SKM-1 (cell line): ENCODE data around the gene GPC3.
"Not testable (repeated sequence)": the region's sequence is repeated elsewhere in the genome, so short reads cannot be mapped to it uniquely, and the experiment has no call there.

Experiments
- DNase-seq: peaks from one replicate; lab custom pipeline; 2025; ENCODE audit not compliant: unreplicated experiment; lab: John Stamatoyannopoulos, UW

Gene GPC3

DNA sequence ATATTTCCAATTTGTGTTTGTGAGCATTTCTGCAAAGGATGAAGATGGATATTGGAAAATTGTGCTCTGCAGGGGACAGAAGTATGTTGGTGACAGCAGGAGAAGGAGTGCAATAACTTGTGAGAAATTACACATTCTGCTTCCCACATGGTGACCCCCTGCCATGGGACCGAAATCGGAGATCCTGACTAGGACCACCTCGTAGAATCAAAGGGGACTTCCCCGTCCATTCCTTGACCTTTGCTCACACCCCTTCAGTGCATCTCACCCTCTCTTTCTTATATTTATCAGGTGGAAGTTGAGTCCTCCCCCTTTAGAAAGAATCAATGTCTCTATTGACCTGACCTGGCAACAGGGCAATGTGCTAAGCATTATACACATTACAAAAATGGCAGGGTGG lies 451.2 kb downstream of the GPC3 start:
- DNase-seq: no peak

DNA sequence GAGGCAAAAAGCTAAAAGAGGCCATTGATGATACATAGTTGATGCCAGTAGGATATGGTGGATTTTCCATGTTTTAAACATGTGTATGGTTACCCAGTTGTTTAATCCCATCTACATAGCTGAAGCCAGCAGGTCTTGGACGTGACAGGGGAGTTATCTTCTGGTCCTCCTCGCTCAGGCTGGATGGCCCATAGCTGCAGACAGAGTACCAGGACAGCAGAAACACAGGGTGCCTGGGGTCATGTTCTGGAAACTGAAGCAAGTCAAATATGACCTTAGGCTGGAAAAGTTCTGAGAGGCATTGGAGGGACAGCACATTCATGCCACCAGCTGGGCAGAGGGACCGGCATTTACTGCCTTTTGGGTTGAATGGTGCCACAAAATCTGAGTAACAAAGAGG lies 452.1 kb downstream of the GPC3 start:
- DNase-seq: no peak

DNA sequence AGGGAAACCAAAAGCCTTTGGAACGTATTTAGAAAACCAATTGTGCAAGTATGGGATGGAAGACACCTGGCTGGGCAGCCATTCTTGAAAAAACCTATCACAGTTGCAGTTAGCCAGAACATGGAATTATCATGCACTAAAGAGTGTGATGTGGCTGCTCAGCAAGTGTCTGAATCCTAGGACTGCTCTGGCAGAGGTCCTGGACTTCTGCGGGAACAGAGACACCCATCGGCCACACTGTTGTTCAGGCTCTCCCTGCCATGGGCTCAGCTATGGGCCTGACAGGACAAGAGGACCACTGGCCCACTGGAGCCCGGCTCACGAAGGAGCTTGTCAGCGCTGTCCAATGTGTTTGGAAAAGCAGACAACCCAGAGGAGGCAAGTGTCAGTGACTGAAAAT lies 454.4 kb downstream of the GPC3 start:
- DNase-seq: no peak

DNA sequence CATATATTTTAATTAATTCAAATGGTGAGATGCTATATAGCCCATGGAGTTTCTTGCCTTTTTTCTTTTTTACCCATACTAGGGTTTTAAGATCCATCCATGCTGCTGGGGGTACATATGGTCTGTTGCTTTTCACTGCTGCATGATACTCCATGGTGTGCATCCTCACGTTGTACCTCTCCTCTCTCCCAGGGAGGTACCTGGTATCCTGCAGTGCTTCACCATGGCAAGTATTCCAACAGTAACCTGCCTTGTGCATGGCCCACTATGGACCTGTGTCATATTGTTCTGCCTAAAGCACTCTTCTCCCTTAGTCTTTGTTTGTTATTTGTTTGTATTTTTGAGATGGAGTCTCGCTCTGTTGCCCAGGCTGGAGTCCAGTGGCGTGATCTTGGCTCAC lies 455.8 kb downstream of the GPC3 start:
- no peak for DNase-seq

DNA sequence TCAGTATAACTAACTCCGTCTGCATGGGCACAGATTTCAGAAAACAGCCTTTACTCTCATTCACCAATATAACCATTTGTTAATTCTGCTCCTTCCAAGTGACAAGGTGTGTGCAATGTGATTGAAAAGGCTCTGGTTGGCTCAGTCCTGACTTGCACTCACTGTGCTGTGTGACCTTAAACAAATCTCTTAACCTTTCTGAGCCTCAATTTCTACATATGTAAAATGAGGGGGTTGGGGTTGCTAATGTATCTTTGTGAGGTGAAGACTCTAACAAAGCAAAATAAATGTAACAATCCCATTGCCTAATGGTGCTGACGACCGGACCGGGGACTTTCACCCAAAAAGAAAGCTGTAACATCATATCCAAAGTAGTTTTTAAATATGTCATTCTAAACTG lies 457.6 kb downstream of the GPC3 start:
- no peak for DNase-seq

DNA sequence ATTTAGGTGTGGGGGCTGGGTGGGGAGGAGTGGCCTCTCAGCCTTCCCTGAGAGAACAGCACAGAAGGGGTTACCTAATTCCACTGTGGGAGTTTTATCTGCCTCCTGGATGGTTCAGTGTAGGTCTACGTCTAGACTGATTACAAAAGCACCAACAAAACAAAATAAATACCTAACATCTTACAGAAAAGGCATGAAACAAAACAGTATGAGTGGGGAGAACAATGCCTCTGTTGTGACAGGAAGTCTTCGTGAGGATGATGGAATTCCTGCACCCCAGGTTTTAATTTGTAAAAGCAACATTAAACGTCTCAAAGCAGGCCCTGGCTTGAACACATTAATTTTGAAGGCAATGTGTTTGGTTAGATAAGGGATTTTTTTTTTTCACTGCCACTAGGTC lies 458.0 kb downstream of the GPC3 start:
- no peak for DNase-seq

DNA sequence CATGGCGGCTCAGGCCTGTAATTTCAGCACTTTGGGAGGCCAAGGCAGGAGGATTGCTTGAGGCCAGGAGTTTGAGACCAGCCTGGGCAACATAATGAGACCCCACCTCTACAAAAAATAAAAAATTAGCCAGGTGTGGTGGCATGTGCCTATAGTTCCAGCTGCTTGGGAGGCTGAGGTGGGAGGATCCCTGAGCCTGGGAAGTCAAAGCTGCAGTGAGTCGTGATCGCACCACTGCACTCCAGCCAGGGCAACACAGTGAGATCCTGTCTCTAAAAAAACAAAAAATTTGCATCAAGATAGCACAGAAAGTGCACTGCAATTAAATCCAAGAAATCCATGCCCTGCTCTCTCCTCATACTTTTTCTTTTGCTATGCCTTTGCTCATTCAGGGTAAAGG lies 458.6 kb downstream of the GPC3 start:
- not testable (repeated sequence) for DNase-seq

DNA sequence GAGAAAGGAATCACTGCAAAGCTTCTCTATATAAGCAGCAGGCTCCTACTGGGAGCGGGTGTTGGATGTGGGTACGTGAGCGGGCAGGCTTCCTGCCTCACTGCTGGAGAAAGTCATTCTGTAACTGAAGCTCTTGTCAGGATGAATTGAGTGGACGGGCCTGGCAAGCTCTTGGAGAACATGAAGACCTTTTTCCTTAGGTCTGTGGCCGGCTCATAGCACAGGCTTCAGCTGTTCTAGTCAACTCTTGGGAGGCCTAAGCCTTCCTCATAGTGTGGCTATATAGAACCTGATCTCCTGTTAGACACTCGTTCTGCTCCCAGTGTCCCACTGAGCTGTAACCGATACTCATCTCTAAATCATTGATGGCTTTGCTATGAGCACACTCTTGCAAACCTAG lies 461.9 kb downstream of the GPC3 start:
- DNase-seq: no peak

DNA sequence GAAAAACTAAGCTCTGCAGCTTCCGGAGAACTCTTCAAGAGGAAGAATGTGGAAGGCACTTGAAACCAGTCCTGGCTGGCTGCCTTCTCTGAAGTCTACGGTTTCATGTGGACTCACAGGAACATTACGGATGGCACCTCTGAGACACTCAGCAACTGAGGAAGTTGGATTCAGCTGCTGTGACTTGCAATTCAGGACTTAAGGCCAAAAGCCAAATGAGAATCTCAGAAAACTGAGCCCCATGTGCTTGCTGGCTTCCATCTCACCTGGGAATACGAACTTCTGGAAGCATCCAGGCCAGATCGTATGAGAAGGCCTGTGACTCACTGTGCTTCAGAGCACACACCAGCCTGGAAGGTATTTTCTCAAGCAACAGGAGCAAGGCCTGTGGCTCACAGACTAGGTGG lies 462.3 kb downstream of the GPC3 start:
- no peak for DNase-seq

DNA sequence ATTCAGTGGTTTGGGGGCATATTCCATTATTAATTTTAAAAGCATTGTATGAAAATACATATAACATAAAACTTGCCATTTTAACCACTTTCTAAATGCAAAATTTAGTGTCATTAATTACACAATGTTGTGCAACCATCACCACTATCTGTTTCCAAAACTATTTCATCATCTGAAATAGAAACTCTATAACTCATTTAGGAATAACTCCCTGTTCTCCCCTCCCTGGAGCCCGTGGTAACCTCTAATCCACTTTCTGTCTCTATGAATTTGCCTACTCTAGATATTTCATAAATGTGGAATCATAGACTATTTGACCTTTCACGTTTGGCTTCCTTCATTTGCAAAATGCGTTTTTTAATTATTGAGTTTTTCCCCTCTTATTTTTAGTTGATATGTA lies 468.7 kb downstream of the GPC3 start:
- no peak for DNase-seq

DNA sequence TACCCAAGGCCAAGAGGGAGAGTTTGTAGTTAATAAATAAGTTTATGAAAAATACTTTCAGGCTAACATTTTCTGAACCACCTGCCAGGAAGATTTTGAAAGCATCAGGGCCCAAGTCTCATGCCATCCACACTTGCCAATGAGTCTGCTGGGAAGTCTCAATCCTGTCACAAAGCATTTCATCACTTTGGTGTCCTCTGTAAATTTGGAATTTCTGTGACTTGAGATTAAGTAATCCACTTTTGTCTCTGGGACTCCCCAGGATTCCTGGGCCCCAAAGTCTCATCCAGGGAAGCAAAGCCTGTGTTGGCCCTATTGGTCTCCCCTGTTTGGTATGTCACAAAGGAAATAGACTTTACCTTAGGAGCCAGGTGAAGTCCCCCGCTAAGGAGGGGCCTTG lies 470.9 kb downstream of the GPC3 start:
- DNase-seq: no peak

DNA sequence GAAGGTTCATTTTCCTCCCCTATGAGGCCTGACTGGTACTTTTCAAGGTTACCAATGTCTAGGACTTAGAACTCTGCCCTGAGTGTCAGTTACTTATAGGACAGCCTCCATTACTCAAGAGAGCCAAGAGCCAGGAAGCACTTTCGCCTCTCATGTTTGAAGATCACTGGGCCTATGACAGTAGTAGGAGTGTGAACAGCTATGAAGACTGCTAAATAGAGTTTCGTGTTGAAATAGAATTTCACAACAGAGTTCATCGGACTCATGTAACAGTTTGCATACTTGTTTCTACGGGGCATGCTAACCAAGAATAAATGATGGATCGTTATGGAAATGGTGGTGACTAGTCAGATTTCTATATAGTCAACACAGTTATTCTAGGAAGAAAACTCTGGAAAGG lies 472.3 kb downstream of the GPC3 start:
- DNase-seq: no peak

DNA sequence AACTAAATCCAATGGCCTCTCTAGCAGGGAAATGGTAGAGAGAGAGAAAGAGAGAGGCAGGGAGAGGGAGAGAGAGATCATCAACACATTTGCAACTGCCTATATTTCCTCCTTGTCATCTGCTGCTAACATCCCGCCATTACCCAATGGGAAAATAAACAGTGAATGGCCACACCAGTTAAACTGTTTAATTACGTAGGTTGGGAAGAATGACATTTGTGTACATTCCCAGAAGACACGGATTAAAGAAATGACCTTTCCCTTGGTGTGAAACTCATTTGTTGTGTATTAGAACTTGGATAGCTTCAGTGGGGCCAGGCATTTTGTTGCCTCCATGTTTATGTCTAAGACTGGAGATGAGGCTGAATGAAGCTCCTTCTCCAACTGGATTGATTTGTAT lies 474.4 kb downstream of the GPC3 start:
- DNase-seq: no peak

DNA sequence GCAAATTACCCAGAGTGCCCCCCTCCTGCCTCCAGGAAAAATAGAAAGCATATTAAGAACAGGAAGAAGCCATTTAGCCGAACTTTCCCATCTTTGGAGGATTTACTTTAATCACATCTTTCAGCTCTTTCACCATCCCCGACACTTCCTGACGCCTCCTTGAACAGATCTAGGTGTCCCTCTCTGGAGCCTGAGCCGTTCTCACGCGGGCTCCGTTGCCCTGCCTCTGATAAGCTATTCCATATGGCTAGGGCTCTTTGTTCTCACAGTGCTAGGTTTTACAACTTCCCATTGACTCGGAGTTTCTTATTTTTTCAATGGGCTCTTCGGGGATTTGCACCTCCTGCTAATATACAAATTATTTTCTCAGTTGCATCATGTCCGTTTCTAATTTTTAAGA lies 488.0 kb downstream of the GPC3 start:
- DNase-seq: no peak

DNA sequence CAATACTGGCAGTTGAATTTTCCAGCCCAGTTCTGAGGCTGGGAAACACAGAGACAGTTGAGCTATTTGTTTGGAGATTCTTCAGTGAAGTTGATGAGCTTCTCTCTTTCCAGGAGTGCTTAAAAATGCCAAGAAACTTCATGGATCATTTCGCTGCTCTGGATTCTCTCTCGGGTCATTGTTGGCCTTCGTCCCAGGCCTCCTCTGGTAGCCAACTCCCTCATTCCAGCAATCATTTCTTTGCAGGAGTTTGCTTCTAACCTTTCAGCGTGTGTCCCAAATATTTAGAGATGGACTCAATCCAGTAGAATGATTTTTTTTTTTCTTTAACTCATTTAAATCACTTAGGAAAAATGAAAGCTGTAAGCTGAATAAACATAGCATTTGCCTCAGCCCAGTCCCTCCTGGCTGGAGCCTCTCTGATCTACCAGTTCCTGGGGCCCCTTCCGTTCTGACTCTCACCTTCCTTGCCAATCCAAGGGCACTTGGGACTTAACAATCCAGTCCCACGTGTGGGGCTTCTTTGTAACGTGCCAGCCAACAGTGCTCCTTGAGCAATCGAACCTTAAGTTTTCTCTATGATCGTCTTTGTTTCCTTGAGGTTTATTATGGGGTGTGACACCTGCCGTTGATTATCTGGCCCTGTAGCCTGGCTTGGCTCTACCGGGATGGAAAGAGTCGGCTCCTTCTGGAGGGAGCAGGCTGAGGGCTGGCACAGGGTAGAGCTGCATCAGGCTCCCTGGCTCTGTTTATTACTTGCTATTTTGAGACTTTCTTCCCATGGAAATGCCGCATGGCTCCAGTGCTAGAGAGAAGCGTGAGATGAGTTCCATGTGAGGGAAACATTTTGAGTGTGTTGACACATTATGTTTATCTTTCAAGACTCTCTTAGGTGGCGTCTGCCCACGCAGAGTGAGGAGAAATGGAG lies 489.7 kb downstream of the GPC3 start:
- no peak for DNase-seq

DNA sequence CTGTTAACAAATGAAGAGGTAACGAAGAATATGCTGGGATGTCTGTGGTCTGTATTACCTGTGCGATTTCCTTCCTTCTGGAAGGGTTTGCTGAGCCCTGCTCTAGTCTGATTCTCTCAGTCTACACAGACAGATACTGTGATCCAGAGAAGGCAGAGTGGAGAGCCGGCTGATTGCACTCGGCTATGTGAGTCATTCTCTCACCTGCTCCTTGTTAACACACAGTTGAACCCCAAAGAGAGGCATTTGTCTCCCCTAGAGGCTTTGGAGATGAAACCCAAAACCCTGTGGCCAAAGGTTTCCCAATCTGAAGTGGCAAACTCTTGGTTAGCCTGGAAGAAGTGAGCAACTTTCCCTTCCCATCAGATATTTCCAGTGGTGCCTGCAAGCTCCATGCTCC lies 492.0 kb downstream of the GPC3 start:
- DNase-seq: no peak

DNA sequence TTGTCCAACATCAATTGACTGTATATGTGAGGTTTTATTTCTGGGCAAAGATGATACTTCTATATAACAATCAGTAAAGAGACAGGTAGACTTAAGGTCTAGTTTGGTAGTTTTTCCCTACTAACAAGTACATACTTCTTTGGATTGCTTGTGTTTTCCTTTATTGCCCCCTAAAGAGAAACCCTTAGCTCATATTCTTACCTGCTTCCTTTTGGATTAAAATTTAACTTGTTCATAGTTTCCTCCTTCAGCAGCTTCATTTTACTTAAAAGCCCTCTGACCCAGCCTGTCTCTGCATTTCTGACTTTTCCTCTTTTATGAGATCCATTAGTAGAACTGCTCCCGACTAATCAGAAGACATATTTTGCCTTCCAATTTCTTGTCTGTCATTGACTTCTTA lies 494.4 kb downstream of the GPC3 start:
- DNase-seq: no peak
